NCI-H2196 treated with DMSO at 0.1 percent for 48 hours (cell line): ENCODE measurements around the gene MTCL1.

Experiments used
- DNase-seq: peaks from one replicate; lab custom pipeline; 2025; ENCODE audit not compliant: unreplicated experiment; lab: John Stamatoyannopoulos, UW

The MTCL1 gene

DNA sequence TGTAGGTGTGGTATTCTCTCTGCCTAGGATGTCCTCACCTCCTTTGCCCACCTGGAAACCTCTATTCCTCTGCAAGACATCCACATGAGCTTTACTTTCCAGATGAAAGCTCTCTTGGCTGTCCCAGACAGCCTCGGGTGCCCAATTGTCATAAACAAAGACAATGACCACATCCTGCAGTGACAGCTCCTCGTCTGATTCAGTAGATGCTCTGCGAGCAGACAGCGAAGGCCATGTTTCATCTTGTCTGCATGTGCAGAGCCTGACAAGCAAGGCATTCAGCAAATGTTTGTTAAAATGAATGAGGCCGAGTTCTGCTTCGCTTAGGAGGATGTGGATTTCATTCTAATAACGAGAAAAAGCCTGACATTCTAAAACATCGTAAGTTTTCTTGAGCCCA, 150.9 kb downstream of the MTCL1 start:
- no peak for DNase-seq

DNA sequence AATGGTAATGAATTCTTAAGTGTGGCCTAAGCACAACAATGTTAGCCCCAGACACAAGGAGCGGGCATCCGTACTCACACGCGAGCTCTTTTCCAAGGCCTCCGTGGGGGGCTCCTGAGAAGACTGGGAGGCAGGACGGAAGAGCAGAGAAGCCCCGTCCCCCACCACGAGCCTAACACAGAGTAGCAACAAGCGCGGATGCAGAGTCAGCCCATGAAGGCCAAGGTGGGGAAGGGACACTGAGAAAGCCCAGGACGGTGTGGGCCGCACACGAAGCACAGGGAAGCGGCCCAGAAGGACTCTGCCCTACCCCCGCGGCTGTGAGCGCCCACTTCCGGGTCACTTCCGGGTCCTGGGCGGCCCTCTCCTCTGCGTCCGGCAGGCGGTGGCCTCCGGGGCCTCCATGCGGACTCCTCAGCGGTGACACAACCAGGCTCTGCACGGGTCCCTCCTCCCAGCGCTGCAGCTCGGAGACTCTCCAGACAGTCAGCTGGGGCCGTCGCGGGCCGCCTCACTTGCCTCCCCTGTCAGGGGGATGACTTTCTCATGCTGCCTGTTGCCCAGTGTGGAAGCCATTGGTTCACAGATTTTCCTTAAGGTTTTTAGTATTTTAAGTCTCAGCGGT, 151.5 kb downstream of the MTCL1 start:
- no peak for DNase-seq

DNA sequence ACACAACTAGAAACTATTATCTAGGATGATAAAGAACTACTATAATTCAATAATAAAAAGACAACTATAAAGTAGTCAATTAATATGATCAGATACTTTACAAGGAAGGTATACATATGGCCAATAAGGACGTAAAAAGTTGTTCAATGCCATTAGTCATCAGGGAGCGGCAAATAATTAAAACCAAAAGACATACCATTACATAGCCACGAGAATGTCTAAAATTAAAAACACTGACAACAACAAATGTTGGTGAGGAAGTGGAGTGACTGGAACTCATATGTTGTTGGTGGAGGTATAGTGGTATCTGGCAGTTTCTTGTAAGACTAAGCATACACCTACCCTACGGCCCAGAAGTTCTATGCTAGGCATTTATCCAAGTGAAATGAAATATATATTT, 152.4 kb downstream of the MTCL1 start:
- DNase-seq = no peak

DNA sequence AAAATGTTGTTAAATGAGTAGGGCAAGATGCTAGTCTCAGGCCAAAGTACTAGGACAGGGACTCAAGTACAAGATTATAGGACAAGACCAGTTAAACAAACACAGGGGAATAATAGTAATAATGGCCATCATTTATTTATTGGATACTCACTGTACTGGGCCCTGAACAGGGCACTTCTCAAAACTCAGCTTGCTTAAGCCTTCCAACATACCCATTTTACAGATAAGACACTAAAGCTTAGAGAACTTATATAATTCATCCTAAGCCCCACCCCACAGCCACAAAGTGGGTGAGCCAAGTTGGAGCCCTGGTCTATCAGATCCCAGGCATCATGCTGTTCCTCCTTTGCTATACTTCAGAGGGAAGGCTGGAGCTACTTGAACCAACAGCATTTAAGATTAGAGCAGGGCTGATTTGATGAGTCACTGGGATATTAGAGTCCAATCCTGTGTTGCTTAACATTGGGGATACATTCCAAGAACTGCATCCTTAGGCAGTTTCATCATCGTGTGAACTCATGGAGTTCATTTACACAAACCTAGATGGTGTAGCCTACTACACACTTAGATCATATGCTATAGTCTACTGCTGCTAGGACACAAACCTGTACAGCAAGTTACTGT, 153.6 kb downstream of the MTCL1 start:
- DNase-seq = no peak

DNA sequence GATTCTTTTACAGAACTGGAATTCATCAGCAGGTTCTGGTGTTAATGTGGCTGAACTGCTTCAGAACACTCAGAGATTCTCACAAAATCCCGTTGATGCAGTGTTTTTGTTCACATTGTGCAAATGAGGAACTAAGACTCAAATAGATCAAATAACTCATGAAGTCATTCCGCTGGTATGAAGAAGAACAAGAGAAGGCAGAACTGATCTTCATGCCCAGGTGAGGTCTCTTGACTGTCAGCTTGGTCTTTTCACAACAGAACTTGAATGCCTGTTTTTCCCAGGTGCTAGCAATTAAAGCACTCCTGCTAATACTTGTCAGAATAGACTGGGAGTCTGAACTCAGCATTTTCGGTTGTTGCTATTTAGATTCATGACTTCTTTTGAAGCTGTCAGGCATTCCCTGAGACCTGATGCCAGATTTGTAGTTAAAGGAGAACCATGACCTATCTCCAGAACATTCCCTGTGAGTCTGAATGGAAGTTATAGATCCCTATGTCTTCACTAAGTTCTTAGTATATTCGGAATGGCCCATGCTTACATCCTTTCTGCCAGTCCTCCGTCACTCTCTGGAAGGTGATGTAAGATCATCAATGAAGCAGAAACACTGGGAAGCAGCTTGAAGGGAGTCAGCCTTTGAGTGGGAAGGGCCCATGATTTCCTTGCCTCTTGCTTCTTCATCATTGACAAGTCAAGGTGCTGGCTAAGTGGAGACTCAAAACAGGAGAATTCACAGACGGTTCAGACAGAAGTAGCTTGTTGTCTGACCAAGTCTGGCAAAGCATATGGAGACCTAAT, 155.7 kb downstream of the MTCL1 start:
- DNase-seq = no peak

DNA sequence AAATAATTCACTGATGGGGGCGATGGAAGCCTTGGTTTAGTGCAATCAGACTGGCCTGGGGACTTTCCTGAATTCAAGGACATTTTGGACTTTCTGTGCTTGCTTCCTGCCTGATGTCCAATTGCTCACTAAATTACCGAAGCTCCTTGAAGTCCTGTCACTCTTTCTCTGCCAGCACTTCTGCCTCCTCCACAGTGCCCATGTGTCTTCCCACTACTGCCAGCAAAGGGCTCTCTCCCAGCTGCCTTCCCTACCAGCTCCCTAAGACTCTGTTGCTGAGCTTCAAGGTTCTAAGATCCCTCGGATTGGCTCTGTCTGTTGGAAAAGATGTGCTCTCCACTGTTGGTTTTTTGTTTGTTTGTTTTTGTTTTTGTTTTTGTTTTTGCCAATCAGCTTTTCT, 158.1 kb downstream of the MTCL1 start:
- DNase-seq = no peak

DNA sequence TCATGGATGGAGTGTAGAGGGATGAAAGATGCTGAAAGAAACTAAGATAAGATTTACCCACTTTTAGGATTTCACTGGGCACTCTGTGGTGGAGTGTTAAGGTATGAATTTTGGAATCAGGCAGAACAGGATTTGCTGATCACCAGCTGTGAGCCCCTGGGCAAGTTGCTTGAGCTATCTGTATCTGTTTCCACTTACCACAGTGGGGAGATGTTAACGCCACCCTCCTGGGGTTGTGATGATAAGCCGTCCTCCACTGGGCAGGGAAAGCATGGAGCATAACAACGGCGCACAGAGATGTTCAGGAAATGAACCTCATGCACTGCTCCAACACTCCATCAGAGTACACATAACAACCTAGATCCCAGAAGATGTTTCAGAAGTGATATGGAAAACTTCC, 160.6 kb downstream of the MTCL1 start:
- DNase-seq = no peak

DNA sequence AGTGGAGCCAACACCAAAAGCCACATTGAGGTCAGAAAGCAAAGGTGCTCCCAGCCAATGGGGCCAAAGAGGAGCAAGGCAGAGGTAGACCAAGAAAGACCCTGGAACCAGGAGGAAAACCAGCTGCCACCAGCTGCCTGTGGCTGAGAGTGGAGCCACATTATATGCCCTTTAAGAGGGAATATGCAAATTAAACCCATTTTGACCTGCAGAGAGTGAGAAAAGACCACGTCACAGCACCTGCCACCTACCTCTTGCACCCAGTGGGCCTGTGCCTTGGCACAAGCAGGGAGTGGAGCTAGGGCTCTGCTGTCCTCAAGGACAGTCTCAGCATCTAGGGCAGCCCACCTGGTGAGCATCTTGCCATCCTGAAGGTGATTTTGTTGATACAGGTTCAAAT, 161.3 kb downstream of the MTCL1 start:
- no peak for DNase-seq

DNA sequence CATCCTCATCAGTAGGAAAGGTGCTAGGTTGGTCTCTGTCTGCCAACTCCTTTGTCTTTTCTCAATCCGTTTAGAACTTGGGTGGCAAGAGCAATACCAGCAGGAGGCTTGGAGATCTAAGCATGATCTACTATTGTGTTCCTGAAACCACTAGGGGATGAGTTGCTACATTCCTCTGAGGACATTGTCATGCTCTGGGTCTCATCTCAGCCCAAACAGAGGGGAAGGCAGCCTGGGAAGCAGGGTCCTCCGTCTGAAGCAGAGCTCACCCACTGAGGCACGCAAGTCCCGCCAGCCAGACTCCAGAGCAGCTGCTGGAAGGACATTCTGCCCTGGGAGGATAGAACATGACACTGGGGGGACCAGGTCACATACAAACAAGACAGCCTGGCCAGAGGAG, 162.9 kb downstream of the MTCL1 start:
- no peak for DNase-seq

DNA sequence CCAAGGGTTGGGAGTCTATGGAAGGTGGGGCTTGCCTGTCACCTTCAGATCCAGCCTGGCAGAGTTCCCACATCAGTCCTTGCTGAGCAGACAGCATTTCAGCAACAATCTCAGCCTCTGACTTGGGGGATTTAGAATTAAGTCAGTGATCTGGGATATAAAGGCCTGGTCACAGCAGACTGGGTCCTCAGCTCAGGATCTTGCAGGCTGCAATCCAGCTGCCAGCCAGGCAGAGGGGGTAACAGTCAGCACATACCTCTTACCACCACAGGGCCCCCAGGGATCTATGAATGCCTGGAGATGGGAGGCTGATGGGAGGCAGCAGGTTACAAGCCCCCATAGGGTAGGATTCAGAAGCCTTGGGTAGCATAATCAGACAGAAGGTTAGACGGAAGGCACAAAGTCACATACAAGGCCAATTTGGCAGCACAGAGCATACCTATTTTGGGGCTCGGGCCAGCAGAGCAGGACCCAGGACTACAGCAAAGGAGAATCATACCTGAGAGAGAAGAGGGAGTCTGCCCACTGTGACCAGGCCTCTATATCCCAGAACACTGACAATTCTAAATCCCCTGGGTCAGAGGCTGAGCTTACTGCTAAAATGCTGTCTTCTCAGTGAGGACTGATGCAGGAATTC, 163.5 kb downstream of the MTCL1 start:
- DNase-seq = no peak

DNA sequence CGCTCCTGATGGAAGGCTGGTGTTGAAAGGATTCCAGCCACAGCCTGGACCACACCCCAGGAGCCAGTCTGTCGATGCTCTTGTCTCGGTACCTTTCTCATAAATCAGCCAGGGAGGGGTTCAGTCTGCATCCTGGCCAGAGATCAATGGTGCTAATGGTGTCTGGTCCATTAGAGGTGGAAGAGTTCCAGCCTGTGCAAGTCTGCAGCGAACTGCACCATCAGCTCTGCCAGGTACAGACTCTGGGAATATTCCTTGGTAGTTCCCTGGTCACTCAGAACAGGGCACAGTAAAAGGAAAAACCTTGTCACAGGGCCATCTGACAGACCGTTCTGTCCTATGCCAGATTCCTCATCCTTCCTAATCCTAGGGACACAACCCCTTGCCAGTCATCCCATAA, 164.3 kb downstream of the MTCL1 start:
- DNase-seq = no peak

DNA sequence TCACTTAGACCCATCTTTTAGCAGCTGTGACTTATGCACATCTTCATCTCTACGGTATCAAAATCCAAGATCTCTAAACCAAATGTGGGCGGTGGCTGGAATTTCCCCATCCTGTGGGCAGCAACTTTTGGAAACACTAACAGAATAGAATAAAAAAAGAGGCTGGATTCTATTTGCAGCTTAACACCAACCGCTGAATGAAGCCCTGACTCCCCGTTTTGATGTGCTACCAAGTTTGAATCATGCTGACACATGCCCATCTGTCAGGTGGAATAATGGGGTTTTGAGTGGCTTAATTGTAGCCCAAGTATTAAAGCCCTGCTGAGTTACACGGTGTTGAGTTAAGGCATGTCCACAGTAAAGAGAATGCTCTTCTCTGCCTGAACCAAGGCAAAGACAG, 165.2 kb downstream of the MTCL1 start:
- no peak for DNase-seq

DNA sequence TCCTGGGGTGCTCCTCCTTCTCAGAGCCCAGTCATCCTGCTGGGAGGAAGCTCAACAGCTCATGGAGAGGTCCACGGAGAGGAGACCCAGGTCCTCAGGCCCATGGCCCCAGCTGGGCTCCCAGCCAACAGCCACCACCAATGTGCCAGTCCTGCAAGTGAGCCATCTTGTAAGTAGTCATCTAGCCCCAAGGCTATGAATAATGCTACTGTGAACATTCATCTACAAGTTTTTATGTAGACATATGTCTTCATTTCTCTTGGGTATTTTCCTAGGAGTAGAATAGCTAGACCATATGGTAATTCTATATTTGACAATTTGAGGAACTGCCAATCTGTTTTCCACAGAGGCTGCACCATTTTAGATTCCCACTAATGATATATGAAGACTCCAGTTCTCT, 166.1 kb downstream of the MTCL1 start:
- no peak for DNase-seq

DNA sequence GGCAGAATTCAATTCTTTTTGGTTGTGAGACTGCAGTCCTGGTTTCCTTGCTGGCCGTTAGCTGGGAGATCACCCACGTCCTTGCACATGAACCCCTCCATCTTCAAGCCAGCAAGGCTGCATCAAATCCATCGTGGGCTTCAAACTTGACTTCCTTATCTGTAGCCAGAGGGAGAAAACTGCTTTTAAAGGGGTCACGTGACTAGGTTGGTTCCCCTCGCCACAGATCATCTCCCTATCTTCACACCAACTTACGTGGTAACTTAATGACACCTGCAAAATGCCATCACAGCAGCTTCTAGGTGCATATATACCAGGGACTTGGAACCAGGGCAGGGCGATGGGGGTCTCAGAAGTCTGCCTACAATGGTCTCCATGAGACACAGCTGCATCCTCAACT, 169.5 kb downstream of the MTCL1 start:
- no peak for DNase-seq

DNA sequence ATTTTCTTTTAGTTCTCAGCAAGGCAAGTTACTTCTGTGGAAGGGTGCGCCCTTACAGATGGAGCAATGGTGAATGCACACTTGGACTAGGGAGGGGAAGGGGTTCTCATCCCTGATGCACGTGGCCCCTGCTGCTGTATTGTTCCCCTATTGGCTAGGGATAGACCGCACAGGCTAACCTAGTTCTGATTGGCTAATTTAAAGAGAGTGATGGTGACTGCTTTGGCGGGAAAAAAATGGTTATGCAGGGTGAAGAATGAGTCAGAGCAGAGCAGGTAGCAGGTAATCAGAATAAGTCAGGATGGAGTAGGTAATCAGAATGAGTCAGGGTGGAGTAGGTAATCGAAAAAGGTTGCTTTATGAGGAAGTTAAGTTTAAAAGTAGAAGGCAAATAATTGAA, 171.5 kb downstream of the MTCL1 start:
- DNase-seq = no peak

DNA sequence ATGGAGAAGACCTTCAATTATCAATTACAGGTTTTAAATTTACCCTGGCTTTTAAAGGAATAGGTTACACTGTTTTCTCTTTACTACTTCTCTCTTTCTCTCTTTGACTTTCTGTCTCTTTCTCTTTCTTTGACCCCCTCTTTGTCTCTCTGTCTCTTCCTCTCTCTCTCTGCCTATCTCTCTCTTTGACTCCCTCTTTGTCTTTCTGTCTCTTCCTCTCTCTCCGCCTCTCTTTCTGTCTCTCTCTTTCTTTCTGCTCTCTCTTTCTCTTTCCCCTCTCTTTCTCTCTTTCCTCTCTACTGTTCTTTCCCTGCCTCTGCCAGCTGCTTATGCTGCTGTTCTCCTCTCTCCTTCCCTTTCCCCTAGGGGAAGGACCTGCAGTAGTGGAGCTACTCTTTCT, 175.7 kb downstream of the MTCL1 start:
- no peak for DNase-seq
